HG03097 (cell line): ENCODE measurements around the gene BIRC7.
"Not testable (repeated sequence)": the region's sequence is repeated elsewhere in the genome, so short reads cannot be mapped to it uniquely, and the experiment has no call there.

Source experiments
- ATAC-seq: cut with Tn5 transposase; IDR thresholded peaks from one replicate; pipeline ENCODE4 v1.9.1; 2021; ENCODE audit not compliant: unreplicated experiment, low FRiP score

Gene BIRC7

GRCh38 chr20:63205896-63206295 lies 29.8 kb upstream of the BIRC7 start:
- ATAC-seq, result no peak

DNA sequence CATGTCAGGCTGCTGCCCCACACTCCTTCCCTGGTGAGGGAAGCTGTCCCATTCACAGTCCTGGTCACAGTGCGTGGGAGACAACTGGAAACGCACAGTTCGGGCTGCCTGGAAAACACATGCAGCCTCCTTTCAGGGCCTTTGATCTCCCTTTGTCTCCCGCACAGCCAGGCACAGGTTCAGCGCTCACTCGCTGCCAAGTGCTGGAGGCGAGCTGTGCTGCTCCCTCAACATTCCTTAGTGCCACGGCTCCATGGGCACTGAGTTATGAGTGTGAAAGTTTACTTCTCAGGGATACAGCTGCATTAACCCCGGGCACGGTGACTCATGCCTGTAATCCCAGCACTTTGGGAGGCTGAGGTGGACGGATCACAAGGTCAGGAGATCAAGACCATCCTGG lies 28.8 kb upstream of the BIRC7 start:
- no peak for ATAC-seq

DNA sequence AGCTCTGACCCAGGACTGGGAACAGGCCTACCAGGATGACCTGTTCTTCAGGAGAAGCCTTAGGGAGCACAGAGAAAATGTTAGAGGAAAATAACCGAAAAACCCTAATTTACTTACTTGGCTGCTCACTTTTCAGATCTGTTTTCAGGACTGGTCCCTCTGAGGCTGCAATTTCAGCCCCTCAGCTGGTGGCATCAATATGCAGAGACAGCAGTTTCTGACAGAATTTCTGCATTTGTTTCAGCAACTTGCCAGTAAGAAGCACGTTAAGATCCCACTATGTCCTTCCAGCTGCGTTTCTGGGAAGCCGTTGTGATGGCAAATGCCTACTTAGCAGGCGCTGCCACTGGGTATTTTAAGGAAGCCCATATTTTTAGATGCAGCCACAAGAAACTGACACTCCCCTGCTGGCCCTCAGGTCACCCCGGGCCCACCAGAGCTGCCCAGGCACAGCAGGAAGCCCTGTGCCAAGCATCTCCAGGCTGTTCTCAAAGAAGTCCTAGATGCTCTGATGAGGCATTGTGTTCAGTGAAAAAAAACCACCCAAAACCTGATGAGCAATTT lies 27.3 kb upstream of the BIRC7 start:
- ATAC-seq, result no peak

DNA sequence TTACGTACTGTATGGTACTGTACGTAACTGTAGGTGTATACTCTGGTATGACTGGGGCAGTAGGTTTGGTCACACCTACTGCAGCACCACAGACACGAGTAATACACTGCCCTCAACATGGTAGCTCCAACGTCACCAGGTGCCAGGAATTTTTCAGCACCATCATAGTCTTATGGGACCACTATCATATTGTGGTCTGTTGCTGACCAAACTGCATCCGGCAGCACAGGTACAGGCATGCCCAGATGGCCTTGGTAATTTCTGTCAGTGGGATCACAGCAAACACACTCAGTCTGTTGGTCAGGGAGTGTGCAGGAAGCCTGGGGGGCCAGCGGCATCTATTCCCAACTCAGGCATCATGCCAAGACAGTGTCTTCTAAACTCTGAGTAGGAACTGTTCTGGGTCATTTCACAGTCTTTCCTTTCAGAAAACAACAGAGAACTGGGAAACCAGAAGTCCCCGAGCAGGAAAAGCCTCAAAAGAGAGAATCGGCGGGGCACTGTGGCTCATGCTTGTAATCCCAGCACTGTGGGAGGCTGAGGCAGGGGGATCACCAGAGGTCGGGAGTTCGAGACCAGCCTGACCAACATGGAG lies 25.6 kb upstream of the BIRC7 start:
- no peak for ATAC-seq

DNA sequence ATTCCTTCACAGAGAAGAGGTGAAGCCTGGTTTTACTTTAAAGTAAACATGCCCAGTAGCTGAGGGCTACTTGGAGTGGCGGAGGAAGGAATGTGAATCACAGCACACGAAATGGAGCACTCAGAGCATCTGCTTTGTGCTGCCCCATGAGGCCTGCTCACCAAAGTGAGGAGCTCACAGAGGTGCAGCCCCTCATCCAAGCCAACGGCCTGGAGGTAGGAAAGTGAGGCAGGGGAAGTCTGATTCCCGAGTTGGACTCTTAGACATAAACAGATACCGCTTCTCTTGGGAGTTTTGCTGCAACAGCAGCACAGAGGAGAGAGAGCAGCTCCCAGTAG lies 23.3 kb upstream of the BIRC7 start:
- no peak for ATAC-seq

GRCh38 chr20:63212792-63213191 lies 22.9 kb upstream of the BIRC7 start:
- ATAC-seq, result no peak

- no peak for ATAC-seq
Measured at GRCh38 chr20:63214514-63214913, 21.2 kb upstream of the BIRC7 start.

DNA sequence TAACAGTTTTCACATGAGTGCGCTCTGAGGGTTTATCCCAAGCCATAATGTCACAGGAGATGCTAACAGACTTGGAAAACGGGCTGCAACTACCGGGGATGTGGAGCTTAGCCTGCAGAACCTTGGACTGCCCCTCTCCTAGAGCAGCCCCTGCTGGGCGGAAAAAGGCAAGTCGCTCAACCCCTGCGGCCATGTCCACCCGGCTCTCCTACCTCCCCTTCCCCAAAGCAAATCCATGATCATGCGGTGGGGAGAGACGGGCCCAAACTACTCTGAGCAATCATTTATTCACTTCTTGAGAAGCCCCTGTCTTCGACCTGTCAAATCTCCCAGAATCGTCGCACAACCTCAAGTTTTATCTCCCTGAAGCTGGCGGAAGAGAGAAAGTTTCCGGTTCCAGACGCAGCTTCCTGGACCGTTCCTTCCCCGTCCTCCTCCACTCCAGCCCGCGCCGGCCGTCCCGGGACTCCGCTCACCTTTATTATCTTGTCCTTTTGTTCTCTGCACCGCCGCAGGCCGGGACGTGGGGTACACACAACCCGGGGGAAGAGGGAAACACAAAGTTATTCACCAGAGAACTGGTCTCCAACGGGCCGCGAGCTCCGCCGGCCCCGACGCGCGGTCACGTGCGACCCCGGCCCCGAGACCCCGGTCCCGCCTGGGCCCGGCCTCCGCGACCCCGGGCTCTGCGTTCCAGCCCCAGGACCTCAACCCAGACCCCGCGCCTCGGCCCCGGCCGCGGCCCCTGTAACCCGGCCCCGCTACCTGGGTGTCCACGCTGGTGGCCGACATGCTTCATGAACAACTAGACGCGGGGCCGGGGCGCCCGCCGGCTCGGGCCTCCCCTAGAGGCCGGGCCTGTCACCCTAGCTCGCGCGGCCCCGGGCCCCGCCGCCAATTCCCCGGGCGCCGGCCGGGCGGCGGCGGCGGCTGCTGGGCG lies 20.3 kb upstream of the BIRC7 start:
- ATAC-seq, result peak; percentile 24

DNA sequence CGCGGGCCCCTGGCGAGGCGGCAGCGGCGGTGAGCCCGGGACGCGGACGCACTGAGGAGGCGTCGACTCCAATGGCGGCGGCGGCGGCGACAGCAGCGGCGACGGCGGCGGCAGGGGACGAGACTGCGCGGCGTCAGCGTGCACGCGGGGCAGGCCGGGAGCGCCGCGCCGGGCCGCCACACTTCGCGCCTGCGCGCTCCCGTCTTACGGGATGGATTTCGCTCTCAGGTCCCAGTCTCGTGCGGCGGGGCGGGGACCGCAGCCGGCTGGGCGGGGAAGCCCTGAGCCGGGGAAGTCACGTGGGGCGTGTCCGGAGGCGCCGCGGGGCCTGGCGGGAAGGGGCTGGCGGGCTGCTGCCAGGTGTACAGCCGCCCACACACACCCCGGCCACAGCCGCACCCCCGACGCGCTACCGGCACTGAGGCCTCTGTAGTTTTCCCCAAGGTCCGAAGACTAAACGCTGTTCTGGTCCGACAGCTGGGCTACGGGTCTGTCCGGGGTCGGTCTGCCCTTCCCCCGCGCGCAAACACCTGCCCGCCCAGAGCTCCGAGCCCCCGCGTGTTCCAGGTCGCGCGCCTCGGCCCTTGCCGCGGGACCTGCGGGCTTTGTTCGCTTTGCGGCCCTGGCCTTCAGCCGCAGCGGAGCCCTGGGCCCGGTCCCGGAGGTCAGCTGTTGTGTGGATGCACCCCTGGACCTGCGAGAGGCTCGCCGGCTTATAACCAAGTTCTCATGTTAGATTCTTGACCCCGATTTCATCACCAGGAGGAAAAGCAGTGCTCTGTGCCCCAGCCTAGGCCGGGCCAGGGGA lies 19.5 kb upstream of the BIRC7 start, which contains the start of gene YTHDF1:
YTHDF1 (minus strand) TSS at position 91 of the 808 bp plus-strand sequence. CDS start 239 bp downstream, outside the sequence.
- peak; percentile 84 for ATAC-seq

DNA sequence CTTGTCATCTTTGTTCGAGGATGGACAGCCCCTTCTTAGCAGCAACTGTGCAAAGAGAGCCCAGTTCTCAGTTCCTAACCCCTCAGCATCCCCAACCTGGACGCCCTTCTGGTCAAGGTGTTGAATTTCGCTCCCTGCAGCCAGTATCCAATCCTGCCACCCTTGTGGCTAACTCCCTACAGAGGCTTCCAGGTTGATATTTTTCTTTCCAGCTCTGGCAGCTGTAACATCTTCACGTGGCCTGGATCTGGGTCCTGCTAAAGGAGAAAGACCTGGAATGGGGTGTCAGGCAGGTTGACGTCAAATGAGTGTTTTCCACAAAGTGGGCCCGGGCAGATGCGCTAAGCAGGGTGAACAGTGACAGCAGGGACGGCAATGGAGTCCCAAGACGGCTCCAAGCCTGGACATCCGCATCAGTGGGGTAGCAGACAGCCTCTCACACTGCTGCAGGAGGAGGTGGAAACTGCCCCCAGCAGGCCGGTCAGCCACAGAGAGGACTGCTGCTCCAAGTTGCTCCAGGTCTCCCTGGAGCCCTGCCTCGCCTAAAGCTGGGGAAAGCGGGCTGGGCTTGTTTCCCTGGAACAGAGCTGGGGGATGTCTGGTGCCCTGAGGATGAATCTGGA lies 18.7 kb upstream of the BIRC7 start:
- ATAC-seq, result no peak

- ATAC-seq, result no peak
Measured at GRCh38 chr20:63217706-63218105, 18.0 kb upstream of the BIRC7 start.

DNA sequence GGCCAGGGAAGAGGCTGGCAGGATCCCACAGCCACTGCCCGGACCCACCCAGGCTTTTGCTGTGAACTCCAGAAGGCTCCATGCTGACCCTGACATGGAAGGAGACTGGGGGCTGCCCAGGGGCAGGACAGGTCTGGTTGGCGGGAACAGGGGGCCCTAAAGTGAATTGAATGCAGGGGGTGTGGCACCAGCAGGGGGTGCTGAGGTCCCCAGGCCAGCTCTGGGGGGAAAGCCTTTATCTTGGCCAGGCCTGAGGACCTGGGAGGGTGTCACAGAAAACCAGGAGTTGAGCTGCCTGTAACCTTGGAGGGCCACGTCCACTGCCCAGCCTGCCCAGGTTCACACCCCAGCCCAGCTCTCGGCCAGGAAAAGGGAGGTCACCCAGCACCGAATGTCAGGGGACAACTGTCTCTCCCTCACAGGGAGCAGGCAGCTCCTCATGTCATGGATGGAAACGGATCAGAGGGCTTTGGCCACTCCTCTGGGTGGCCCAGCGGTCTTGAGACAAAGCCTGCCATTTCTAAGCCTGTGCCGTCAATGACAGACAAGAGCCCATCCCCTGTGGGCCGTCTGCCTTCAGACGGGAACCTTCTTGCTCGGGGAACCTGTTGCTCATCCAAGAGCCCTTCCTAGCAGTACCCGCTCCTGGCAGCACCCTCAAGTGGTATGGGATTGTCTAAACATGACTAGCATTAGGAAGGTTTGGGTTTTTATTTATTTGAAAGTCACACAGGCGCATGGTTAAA lies 16.8 kb upstream of the BIRC7 start:
- ATAC-seq, result no peak

- no peak for ATAC-seq
Measured at GRCh38 chr20:63219447-63219821, 16.3 kb upstream of the BIRC7 start.

DNA sequence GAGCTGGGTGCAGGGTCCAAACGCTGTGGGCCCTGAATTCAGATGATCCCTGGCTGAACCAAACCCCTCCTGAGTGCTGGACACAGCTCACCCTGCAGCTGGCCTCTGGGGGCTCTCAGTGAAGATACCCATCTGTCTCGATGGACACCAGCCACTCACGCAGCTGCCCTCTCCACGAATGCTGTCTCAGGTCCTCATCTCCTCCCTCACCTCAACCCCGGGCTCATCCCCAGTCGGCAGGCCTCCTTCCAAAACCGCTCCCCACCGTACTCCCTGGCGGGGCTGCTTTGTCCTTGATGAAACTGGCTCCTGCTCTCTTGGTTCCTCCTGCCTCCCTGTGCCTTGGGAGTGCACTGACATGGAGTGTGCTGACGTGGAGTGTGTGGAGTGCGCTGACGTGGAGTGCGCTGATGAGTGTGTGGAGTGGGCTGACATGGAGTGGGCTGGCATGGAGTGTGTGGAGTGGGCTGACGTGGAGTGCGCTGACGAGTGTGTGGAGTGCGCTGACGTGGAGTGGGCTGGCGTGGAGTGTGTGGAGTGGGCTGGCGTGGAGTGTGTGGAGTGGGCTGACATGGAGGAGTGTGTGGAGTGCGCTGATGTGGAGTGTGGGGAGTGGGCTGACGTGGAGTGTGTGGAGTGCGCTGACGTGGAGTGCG lies 15.7 kb upstream of the BIRC7 start:
- no peak for ATAC-seq

- ATAC-seq, result no peak
Measured at GRCh38 chr20:63220696-63221399, 14.9 kb upstream of the BIRC7 start.

- not testable (repeated sequence) for ATAC-seq
Measured at GRCh38 chr20:63221400-63222053, 14.2 kb upstream of the BIRC7 start.

GRCh38 chr20:63222541-63222940 lies 13.2 kb upstream of the BIRC7 start:
- no peak for ATAC-seq

GRCh38 chr20:63223121-63223825 lies 12.4 kb upstream of the BIRC7 start:
- no peak for ATAC-seq
